H9 (cell line): ENCODE data around the gene THSD4. TPM values are rescaled to one million over a fixed set of nuclear protein-coding genes. Genes with fewer than 3 reads are reported as not detected.

Experiments used
- DNase-seq: peaks from one replicate; pipeline ENCODE4 v3.0.0-alpha.2; 2017
- H2AFZ ChIP-seq: one replicate; pipeline ENCODE4 v1.6.1; 2013; ENCODE audit warnings: mild to moderate bottlenecking, low read length, control low read depth, moderate library complexity
- H2AK5ac ChIP-seq: 2 replicates; pipeline ENCODE4 v1.6.1; 2013; ENCODE audit warnings: low read length, control low read depth, mixed read lengths; ENCODE audit not compliant: insufficient read length
- H2BK120ac ChIP-seq: one replicate; pipeline ENCODE4 v1.6.1; 2013; ENCODE audit warnings: low read depth, mild to moderate bottlenecking, low read length, control low read depth, inconsistent platforms; ENCODE audit not compliant: poor library complexity, severe bottlenecking
- H2BK12ac ChIP-seq: 2 replicates; pipeline ENCODE4 v1.6.1; 2013; ENCODE audit warnings: low read length, control low read depth, mixed read lengths, low read depth; ENCODE audit not compliant: insufficient read length
- H2BK15ac ChIP-seq: 2 replicates; pipeline ENCODE4 v1.6.1; 2013; ENCODE audit warnings: low read depth, low read length, control low read depth
- H2BK20ac ChIP-seq: one replicate; pipeline ENCODE4 v1.6.1; 2013; ENCODE audit warnings: low read depth, mild to moderate bottlenecking, low read length, control low read depth, inconsistent platforms; ENCODE audit not compliant: poor library complexity, severe bottlenecking
- H2BK5ac ChIP-seq: 2 replicates; pipeline ENCODE4 v1.6.1; 2013; ENCODE audit warnings: low read length, control low read depth, mixed read lengths; ENCODE audit not compliant: insufficient read length
- H3K14ac ChIP-seq: 2 replicates; pipeline ENCODE4 v1.6.1; 2013; ENCODE audit warnings: low read length, control low read depth; ENCODE audit not compliant: insufficient read depth
- H3K18ac ChIP-seq: 2 replicates; pipeline ENCODE4 v1.6.1; 2013; ENCODE audit warnings: low read depth, mild to moderate bottlenecking, mixed read lengths, low read length, control low read depth; ENCODE audit not compliant: insufficient read length
- H3K23ac ChIP-seq: 2 replicates; pipeline ENCODE4 v1.6.1; 2013; ENCODE audit warnings: low read length, control low read depth, mixed read lengths, low read depth; ENCODE audit not compliant: insufficient read length
- H3K23me2 ChIP-seq: 2 replicates; pipeline ENCODE4 v1.6.1; 2013; ENCODE audit warnings: low read depth, mild to moderate bottlenecking, mixed read lengths, low read length, control low read depth; ENCODE audit not compliant: insufficient read length, poor library complexity, severe bottlenecking
- H3K27ac ChIP-seq: 2 replicates; pipeline ENCODE4 v1.5.1; 2013; ENCODE audit warnings: low read length, control low read depth, mixed read lengths, low read depth; ENCODE audit not compliant: insufficient read length
- H3K27me3 ChIP-seq: 2 replicates; pipeline ENCODE4 v1.6.1; 2013; ENCODE audit warnings: low read length, control low read depth, inconsistent platforms; ENCODE audit not compliant: insufficient read depth
- H3K4ac ChIP-seq: 2 replicates; pipeline ENCODE4 v1.6.1; 2013; ENCODE audit warnings: low read depth, mild to moderate bottlenecking, control low read depth, inconsistent platforms, low read length, moderate library complexity
- H3K4me1 ChIP-seq: 2 replicates; pipeline ENCODE4 v1.6.1; 2013; ENCODE audit warnings: low read length, control low read depth, inconsistent platforms; ENCODE audit not compliant: insufficient read depth
- H3K4me2 ChIP-seq: 2 replicates; pipeline ENCODE4 v1.6.1; 2013; ENCODE audit warnings: low read length, control low read depth, mixed read lengths; ENCODE audit not compliant: insufficient read length, insufficient read depth
- H3K56ac ChIP-seq: 2 replicates; pipeline ENCODE4 v1.6.1; 2013; ENCODE audit warnings: low read depth, mild to moderate bottlenecking, mixed read lengths, low read length, control low read depth; ENCODE audit not compliant: insufficient read length
- H3K79me1 ChIP-seq: 2 replicates; pipeline ENCODE4 v1.6.1; 2013; ENCODE audit warnings: low read depth, mild to moderate bottlenecking, moderate library complexity, low read length, control low read depth, inconsistent platforms; ENCODE audit not compliant: insufficient read depth, poor library complexity, severe bottlenecking
- H3K79me2 ChIP-seq: 2 replicates; pipeline ENCODE4 v1.6.1; 2013; ENCODE audit warnings: low read length, control low read depth, inconsistent platforms; ENCODE audit not compliant: insufficient read depth
- H3K9ac ChIP-seq: 2 replicates; pipeline ENCODE4 v1.6.1; 2013; ENCODE audit warnings: low read length, control low read depth, mixed read lengths; ENCODE audit not compliant: insufficient read length; ENCODE audit errors: extremely low read depth
- H3K9me3 ChIP-seq: one replicate; pipeline ENCODE4 v1.6.1; 2013; ENCODE audit warnings: low read depth, low read length, inconsistent platforms; ENCODE audit not compliant: control insufficient read depth
- H3T11ph ChIP-seq: one replicate; pipeline ENCODE4 v1.6.1; 2013; ENCODE audit warnings: mild to moderate bottlenecking, low read length, control low read depth, inconsistent platforms
- H4K20me1 ChIP-seq: one replicate; pipeline ENCODE4 v1.6.1; 2013; ENCODE audit not compliant: control insufficient read depth, insufficient read length, insufficient read depth
- H4K5ac ChIP-seq: 2 replicates; pipeline ENCODE4 v1.6.1; 2013; ENCODE audit warnings: low read depth, mild to moderate bottlenecking, mixed read lengths, low read length, control low read depth; ENCODE audit not compliant: insufficient read length
- H4K8ac ChIP-seq: replicated peaks from 2 replicates; pipeline ENCODE4 v1.6.1; 2013; ENCODE audit warnings: low read length, control low read depth, mixed read lengths, low read depth; ENCODE audit not compliant: insufficient read length
- H4K91ac ChIP-seq: 2 replicates; pipeline ENCODE4 v1.6.1; 2013; ENCODE audit warnings: low read depth, mild to moderate bottlenecking, moderate library complexity, mixed read lengths, low read length, control low read depth; ENCODE audit not compliant: insufficient read length
- H3K27ac Mint-ChIP-seq, 3 experiments: 2 replicates in 2 of 3; 3 replicates in 1 of 3; pipeline ENCODE4 v1.8.0; 2020 to 2021; ENCODE audit warnings: mixed read lengths in 3 of 3, mild to moderate bottlenecking in 1 of 3, moderate library complexity in 1 of 3
- H3K27me3 Mint-ChIP-seq: 2 replicates; pipeline ENCODE4 v1.8.0; 2021; ENCODE audit warnings: low read depth, mild to moderate bottlenecking, moderate library complexity, mixed read lengths
- H3K36me3 Mint-ChIP-seq, 3 experiments: 2 replicates in 2 of 3; 3 replicates in 1 of 3; pipeline ENCODE4 v1.8.0; 2020 to 2021; ENCODE audit warnings: low read depth in 3 of 3, mixed read lengths in 3 of 3; ENCODE audit not compliant: insufficient read depth in 1 of 3
- H3K4me1 Mint-ChIP-seq, 2 experiments: 2 replicates each; pipeline ENCODE4 v1.8.0; 2020; ENCODE audit warnings: mixed read lengths in 2 of 2
- H3K4me3 Mint-ChIP-seq, 2 experiments: 2 replicates in 1 of 2; 3 replicates in 1 of 2; pipeline ENCODE4 v1.8.0; 2020 to 2021; ENCODE audit warnings: mild to moderate bottlenecking in 2 of 2, mixed read lengths in 2 of 2, moderate library complexity in 1 of 2
- H3K9me3 Mint-ChIP-seq, 2 experiments: 2 replicates in 1 of 2; 3 replicates in 1 of 2; pipeline ENCODE4 v1.8.0; 2020; ENCODE audit warnings: mild to moderate bottlenecking in 2 of 2, mixed read lengths in 2 of 2, moderate library complexity in 1 of 2
- WGBS: extraction: QIAGEN DNeasy Blood & Tissue Kit; methylation state at CpG from one replicate; pipeline ENCODE4 v1.1.7; 2013; ENCODE audit warnings: missing lambda C conversion rate, low lambda C conversion rate, mixed read lengths; ENCODE audit not compliant: insufficient read length; ENCODE audit errors: extremely low coverage; 5-methylcytosine and 5-hydroxymethylcytosine counted together
- total RNA-seq: library from RNA; stranded (reverse); gene quantifications from 2 replicates; pipeline ENCODE4 v1.2.1, GENCODE V29; 2021
- TF ChIP-seq, protein P1 (sequence below): fragments of 200-600 bp; sonication (generic); conservative IDR thresholded peaks from 3 replicates; pipeline ENCODE4 v1.8.0; 2021; ENCODE audit warnings: antibody characterized with exemption, mild to moderate bottlenecking

The THSD4 gene
- total RNA-seq, 1 experiment from 2014 or later = 5.5 TPM

DNA sequence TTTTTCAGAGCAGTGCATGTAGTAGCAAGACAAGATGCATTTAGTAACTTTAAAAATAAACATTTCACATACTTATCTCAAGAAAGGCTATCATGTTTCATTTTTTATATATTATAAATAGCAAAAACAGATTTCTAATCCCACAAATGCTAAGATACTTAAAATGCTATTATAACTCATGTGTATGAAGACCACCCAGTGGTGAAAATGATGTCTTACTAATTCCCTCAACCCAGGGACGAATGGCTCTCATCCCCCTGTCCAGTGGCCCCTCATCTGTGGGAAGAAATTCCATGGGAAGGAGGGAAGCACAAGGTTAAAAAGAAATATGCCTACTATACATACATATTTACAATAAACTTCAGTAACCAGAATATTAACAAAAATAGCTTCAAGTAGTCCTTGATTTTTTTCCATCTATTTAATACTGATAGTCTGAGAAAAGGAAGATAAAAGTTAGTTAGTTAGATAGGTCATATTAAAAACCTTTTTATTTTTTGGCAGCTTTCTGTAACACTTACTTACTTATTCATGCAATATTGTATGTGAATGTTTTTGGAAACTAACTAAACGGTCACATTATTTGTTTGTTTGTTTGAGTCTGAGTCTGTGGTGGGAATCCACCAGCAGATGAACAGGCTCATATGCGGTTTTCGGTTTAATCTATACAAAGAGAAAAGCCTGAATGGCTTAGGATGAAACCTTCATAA, 709.9 kb downstream of the THSD4 start:
- Histone ChIP-seq H2BK20ac (no peak overlapping the region), H3K18ac (no peak overlapping the region), H3K4me1 (no peaks in the 10 kb centered on the region), H2BK5ac (no peak overlapping the region), H4K20me1 (no peaks in the 10 kb centered on the region), H2AK5ac (no peak overlapping the region), H3K9me3 (no peaks in the 10 kb centered on the region), H3K14ac (no peak overlapping the region), H2BK15ac (no peak overlapping the region), H3K4me2 (no peak overlapping the region), H4K8ac (no peak overlapping the region), H3K79me1 (no peaks in the 10 kb centered on the region), H4K5ac (no peak overlapping the region), H3K56ac (no peak overlapping the region), H3T11ph (no peak overlapping the region), H3K4ac (no peak overlapping the region), H3K27ac (no peak overlapping the region), H2BK120ac (no peak overlapping the region), H3K9ac (no peak overlapping the region), H3K79me2 (no peaks in the 10 kb centered on the region), H3K23ac (no peak overlapping the region), H2AFZ (no peak overlapping the region), H3K27me3 (no peaks in the 10 kb centered on the region), H2BK12ac (no peak overlapping the region), H3K23me2 (no peaks in the 10 kb centered on the region), H4K91ac (no peak overlapping the region)
- no peaks in the 10 kb centered on the region for H3K27me3 Mint-ChIP-seq
- TF ChIP-seq, protein P1, sequence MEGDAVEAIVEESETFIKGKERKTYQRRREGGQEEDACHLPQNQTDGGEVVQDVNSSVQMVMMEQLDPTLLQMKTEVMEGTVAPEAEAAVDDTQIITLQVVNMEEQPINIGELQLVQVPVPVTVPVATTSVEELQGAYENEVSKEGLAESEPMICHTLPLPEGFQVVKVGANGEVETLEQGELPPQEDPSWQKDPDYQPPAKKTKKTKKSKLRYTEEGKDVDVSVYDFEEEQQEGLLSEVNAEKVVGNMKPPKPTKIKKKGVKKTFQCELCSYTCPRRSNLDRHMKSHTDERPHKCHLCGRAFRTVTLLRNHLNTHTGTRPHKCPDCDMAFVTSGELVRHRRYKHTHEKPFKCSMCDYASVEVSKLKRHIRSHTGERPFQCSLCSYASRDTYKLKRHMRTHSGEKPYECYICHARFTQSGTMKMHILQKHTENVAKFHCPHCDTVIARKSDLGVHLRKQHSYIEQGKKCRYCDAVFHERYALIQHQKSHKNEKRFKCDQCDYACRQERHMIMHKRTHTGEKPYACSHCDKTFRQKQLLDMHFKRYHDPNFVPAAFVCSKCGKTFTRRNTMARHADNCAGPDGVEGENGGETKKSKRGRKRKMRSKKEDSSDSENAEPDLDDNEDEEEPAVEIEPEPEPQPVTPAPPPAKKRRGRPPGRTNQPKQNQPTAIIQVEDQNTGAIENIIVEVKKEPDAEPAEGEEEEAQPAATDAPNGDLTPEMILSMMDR = no peak
- no peak for DNase-seq
- no peak overlapping the region; a peak in 1 of 7 replicates for H3K27ac Mint-ChIP-seq
- no peak overlapping the region for H3K4me3 Mint-ChIP-seq
- H3K9me3 Mint-ChIP-seq = peaks cover 8 to 18% of the 10 kb centered on the region in 2 experiments; a peak in 4 of 5 replicates
- peaks cover 24 to 42% (median 37%) of the 10 kb centered on the region in 3 experiments for H3K36me3 Mint-ChIP-seq
- no CpG with 5 or more reads among the region's 4 CpGs for WGBS
- peaks cover 25 to 34% of the 10 kb centered on the region in 2 experiments for H3K4me1 Mint-ChIP-seq
